ENCODE data around the gene BGLAP. TPM values are rescaled to one million over a fixed set of nuclear protein-coding genes. Genes with fewer than 3 reads are reported as not detected.
"Not testable (repeated sequence)": the region's sequence is repeated elsewhere in the genome, so short reads cannot be mapped to it uniquely, and the experiment has no call there.

The BGLAP gene
- polyA plus RNA-seq (2013, experiment 1 of 2; ENCODE audit: insufficient read length) = 0.37 TPM
- not detected for polyA plus RNA-seq (2013, experiment 2 of 2; ENCODE audit: insufficient read length)

GRCh38 chr1:156241926-156242325, at the start of gene BGLAP:
BGLAP (plus strand) TSS chr1:156242184; CDS start chr1:156242232, 48 bp downstream.
- no peak for DNase-seq

GRCh38 chr1:156193208-156193487, 48.8 kb upstream of the BGLAP start:
- DNase-seq = no peak

GRCh38 chr1:156193488-156194299, 48.3 kb upstream of the BGLAP start, which contains the start of gene SLC25A44:
SLC25A44 (plus strand) TSS chr1:156194104; CDS start chr1:156199848, 5,744 bp downstream.
- DNase-seq = peak; percentile 99

DNA sequence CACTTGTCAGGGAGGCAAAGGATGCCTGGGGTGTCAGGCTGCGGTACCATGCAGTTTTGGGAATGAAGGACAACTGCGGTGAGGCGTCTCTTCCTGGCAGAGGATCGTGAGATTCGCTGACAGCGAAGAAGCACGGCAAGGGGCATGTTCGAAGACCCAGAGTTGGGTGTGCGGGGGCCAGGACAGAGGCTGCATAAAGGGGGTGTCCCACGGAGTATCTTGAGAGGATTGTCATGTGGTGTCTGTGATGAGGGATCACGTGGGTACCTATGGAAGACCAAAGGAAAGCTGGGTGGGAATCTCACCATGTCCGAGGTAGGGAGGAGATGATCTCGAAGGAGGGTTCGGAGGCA, 47.7 kb upstream of the BGLAP start:
- no peak for DNase-seq

DNA sequence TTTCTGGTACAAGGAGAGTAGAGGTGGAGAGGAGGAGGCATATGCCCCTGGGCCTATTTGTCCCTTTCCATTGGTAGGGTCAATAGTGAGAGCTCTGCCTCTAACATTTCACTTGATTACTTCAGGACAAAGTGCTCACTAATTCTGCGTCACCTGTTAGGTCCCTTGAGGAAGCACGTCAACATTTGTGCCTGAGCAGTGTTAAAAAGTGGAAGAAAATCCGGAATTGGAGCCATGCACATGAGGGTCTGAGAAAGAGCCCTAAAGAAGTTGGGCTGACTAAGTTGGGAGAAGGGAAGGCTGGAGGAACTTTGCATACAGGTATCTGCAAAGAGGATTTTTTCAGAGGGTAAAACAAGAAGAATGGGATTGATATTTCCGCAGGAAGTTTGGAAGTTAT, 46.1 kb upstream of the BGLAP start:
- no peak for DNase-seq

DNA sequence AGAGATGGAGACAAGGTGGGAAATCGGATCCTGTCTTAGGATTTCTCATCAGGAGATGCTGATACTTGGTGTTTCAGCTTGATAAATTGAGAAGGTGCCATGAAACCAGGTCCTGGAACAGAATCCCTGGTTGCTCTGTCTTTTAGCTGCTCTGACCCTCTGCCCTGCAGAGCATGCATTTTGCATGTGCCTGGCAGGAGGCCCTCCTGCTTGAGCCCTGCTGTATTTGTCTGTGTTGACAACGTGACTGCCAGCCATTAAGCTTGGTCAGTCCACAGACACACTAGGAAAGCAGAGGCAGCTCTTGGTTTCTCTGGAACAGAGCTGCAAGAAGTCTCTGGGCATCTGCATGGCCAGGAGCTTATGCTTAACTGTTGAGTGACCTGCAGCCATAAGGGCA, 45.5 kb upstream of the BGLAP start:
- no peak for DNase-seq

GRCh38 chr1:156198831-156199349, 43.1 kb upstream of the BGLAP start:
- DNase-seq = no peak

DNA sequence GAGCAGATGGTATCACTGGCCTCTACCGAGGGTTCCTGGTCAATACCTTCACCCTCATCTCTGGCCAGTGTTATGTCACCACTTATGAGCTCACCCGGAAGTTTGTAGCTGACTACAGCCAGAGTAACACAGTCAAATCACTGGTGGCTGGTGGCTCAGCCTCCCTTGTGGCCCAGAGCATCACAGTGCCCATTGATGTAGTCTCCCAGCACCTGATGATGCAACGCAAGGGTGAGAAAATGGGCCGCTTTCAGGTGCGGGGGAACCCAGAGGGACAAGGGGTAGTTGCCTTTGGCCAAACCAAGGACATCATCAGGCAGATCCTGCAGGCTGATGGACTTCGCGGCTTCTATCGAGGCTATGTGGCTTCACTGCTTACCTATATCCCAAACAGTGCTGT, 41.9 kb upstream of the BGLAP start:
- DNase-seq = no peak

- DNase-seq = peak; percentile 69
Measured at GRCh38 chr1:156203331-156203730, 38.7 kb upstream of the BGLAP start.

DNA sequence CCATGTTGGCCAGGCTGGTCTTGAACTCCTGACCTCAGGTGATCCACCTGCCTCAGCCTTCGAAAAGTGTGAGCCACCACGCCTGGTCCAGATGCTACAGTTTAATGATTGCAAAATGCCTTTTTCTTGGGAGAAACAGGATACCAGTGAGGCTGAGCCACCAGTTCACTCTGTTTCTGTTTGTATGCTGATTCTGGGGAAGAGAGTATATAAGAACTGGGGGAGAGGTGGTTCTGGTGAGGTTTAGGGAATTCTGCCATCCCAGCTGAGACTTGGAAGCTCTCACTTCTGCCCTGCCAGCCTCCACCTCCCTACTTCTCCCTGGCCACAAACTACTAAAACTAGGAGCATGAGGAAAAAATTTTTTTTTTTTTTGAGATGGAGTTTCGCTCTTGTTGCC, 37.3 kb upstream of the BGLAP start:
- no peak for DNase-seq

- DNase-seq = no peak
Measured at GRCh38 chr1:156211243-156211642, 30.7 kb upstream of the BGLAP start.

- no peak for DNase-seq
Measured at GRCh38 chr1:156212130-156212529, 29.9 kb upstream of the BGLAP start.

DNA sequence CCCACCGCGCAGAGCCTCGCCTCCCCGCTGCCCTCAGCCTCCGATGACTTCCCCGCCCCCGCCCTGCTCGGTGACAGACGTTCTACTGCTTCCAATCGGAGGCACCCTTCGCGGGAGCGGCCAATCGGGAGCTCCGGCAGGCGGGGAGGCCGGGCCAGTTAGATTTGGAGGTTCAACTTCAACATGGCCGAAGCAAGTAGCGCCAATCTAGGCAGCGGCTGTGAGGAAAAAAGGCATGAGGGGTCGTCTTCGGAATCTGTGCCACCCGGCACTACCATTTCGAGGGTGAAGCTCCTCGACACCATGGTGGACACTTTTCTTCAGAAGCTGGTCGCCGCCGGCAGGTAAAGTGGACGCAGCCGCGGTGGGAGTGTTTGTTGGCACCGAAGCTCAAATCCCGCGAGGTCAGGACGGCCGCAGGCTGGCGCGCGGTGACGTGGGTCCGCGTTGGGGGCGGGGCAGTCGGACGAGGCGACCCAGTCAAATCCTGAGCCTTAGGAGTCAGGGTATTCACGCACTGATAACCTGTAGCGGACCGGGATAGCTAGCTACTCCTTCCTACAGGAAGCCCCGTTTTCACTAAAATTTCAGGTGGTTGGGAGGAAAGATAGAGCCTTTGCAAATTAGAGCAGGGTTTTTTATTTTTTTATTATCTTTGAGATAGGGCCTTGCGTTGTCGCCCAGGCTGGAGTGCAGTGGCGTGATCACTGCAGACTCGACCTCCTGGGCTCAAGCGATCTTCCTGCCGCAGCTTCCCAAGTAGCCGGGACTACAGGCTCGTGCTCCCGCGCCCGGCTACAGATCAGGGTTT, 28.9 kb upstream of the BGLAP start, which contains the start of gene PMF1:
TSS of gene PMF1 (plus strand) at position 175 of the 811 bp plus-strand sequence. CDS start at position 184, 9 bp downstream.
- DNase-seq = peak; percentile 97

- no peak for DNase-seq
Measured at GRCh38 chr1:156213644-156213966, 28.4 kb upstream of the BGLAP start.

- DNase-seq = peak; percentile 59
Measured at GRCh38 chr1:156214024-156214748, 27.8 kb upstream of the BGLAP start.

DNA sequence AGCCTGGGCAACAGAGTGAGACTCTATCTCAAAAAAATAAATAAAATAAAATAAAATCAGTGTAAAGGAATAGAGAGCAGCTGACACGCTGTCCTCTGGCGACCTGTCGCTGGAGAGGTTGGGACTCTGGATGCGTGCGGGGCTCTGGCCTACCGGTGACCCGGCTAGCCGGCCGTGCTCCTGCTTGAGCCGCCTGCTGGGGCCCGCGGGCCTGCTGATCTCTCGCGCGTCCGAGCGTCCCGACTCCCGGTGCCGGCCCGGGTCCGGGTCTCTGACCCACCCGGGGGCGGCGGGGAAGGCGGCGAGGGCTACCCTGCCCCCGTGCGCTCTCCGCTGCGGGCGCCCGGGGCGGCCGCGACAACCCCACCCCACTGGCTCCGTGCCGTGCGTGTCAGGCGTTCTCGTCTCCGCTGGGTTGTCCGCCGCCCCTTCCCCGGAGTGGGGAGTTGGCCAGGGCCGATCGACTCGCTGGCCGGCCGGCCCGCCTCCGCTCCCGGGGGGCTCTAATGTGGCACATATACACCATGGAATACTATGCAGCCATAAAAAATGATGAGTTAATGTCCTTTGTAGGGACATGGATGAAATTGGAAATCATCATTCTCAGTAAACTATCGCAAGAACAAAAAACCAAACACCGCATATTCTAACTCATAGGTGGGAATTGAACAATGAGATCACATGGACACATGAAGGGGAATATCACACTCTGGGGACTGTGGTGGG, 25.5 kb upstream of the BGLAP start:
- not testable (repeated sequence) for DNase-seq

DNA sequence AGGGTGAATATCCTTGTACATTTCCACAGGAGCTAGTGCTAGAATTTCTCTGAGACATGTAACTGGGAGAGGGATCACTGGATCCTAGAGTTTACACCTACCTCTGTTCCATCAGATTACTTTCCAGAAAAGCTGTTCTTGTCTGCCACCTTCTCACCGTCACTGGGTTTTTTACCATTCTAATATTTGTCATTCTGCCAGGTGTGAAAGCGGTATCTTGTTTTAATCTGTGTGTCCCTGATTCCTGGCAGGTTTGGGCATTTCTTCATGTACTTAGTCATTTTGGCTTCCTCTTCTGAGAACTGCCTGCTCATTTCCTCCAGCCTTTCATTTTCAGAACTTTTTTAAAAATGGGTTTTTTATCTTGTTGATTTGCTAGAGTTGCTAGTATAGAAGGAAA, 24.1 kb upstream of the BGLAP start:
- DNase-seq = no peak

DNA sequence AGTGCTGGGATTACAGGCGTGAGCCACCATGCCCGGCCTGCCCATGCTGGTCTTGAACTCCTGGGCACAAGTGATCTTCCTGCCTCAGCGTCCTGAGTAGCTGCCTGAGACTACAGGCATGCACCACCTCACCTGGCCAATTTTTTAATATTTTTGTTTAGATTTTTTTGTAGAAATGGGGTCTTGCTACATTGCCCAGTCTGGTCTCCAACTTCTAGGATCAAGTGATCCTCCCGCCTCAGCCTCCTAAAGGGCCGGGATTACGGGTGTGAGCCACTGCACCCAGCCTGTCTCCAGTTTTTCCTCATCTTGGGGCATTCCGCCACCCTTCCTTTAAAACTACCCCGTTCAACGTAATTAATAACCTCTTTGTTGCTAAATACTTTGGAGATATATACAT, 21.8 kb upstream of the BGLAP start:
- DNase-seq = no peak

GRCh38 chr1:156221986-156222692, 19.8 kb upstream of the BGLAP start:
- DNase-seq = no peak

DNA sequence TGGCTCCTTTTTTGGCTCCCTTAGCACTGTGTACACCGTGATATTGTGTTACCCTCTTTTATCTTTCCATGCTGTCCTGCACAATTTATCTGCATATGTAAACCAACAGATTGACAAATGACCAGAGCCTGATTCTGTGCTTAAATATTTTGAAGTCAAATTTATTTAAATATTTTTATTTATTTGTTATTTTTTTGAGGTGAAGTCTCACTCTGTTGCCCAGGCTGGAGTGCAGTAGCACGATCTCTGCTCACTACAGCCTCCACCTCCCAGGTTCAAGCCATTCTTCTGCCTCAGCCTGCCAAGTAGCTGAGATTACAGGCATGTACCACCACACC, 16.3 kb upstream of the BGLAP start:
- no peak for DNase-seq

DNA sequence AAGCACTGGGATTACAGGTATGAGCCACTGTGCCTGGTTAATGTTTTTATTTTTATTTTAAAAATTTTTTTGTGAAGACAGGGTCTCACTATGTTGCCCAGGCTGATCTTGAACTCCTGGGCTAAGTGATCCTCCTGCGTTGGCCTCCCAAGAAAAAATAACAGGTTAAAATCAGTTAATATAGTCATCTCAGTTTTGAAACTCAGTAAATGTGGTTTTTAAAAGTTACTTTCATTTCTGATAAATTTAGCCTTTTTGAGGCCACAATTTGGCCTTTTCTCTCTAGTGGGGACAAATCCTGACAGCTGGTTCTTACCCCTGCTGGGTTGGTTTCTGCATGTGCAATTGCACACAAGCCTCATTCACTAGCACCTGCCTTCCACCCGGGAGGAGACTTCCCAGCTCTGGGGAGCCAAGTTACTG, 15.9 kb upstream of the BGLAP start:
- no peak for DNase-seq

DNA sequence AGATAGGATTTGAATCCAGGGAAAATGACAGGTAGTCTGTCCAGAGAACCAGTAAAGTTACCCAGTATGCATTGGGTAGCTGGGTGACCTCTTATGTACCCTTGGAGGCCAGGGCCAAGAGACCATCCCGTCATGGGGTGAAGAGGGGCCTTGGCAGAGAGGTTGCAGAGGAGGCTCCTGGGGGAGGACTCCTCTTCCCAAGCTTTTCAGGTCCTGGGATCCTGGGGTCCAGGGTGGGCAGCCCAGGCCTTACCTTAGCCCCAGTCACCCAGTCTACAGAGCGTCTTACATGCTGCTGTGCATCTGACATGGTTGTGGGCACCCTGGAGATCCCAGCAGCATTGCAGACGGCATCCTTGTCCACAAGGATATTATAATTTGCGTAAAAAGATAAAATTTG, 15.2 kb upstream of the BGLAP start:
- DNase-seq = no peak

All from fibroblast of skin of back (primary cell).